PFSK-1 (cell line): ENCODE data around the gene CTNNBL1.

Experiments
- POLR2AphosphoS5 ChIP-seq: IDR thresholded peaks from 2 replicates; pipeline ENCODE4 v1.6.1; 2012; ENCODE audit warnings: low read depth, mild to moderate bottlenecking, control low read depth, low read length, moderate library complexity
- REST ChIP-seq, 2 experiments: IDR thresholded peaks; 2 replicates each; pipeline versions ENCODE4 v1.6.1 to v1.8.0; 2011 to 2012; ENCODE audit warnings: low read depth in 2 of 2, low read length in 2 of 2, control low read depth in 1 of 2, inconsistent platforms in 1 of 2, mild to moderate bottlenecking in 1 of 2, moderate library complexity in 1 of 2; ENCODE audit not compliant: insufficient read depth in 1 of 2
- SIN3A ChIP-seq: IDR thresholded peaks from 2 replicates; pipeline ENCODE4 v1.6.1; 2012; ENCODE audit warnings: mild to moderate bottlenecking, low read length, moderate library complexity, borderline replicate concordance; ENCODE audit not compliant: insufficient read depth

- TF ChIP-seq SIN3A: no peak
- no peak for TF ChIP-seq POLR2AphosphoS5
- no peak for TF ChIP-seq REST (IDR thresholded peaks at IDR 0.05; ENCODE audit: insufficient read depth in 1 of 2, low read depth in 2 of 2, low read length in 2 of 2)
Observed at GRCh38 chr20:37838769-37839431, 145.1 kb downstream of the CTNNBL1 start.
